Hematopoietic multipotent progenitor cell treated with erythropoietin and hydrocortisone succinate and interleukin-3 and kit ligand, for 8 days (in vitro differentiated cells): ENCODE data around the gene RPP25.

Source experiments
- DNase-seq: peaks from one replicate; pipeline ENCODE4 v3.0.0-alpha.2; 2015

RPP25 gene

GRCh38 chr15:74913041-74913440, 43.5 kb downstream of the RPP25 start:
- peak; percentile 57 for DNase-seq

- DNase-seq, result no peak
These were observed 47.9 kb downstream of the RPP25 start for GRCh38 chr15:74908635-74909034.

- peak; percentile 40 for DNase-seq
These were observed 49.3 kb downstream of the RPP25 start for GRCh38 chr15:74907163-74907870.

- peak; percentile 90 for DNase-seq
These were observed 50.0 kb downstream of the RPP25 start, which contains the start of gene FAM219B for GRCh38 chr15:74906450-74907162. Gene FAM219B, minus strand, starts transcription at chr15:74906851. Its CDS starts 51 bp downstream, at chr15:74906800.

- peak; percentile 40 for DNase-seq
These were observed 50.5 kb downstream of the RPP25 start for GRCh38 chr15:74906067-74906449.
